Activated T-cell treated with anti-CD3 and anti-CD28 coated beads for 48 hours (primary cell): ENCODE results near the gene SLC5A10.

ENCODE experiments used
- DNase-seq: peaks from one replicate; pipeline ENCODE4 v3.0.0-alpha.2; 2020; ENCODE audit warnings: low read depth

Gene SLC5A10

GRCh38 chr17:18985475-18985874, 33.5 kb downstream of the SLC5A10 start:
- no peak for DNase-seq

GRCh38 chr17:18986541-18987229, 34.7 kb downstream of the SLC5A10 start:
- DNase-seq: no peak

GRCh38 chr17:18987230-18987610, 35.3 kb downstream of the SLC5A10 start:
- DNase-seq: no peak

GRCh38 chr17:18987862-18988545, 36.0 kb downstream of the SLC5A10 start:
- no peak for DNase-seq

- DNase-seq: no peak
Measured at GRCh38 chr17:18988546-18989173, 36.7 kb downstream of the SLC5A10 start.

DNA sequence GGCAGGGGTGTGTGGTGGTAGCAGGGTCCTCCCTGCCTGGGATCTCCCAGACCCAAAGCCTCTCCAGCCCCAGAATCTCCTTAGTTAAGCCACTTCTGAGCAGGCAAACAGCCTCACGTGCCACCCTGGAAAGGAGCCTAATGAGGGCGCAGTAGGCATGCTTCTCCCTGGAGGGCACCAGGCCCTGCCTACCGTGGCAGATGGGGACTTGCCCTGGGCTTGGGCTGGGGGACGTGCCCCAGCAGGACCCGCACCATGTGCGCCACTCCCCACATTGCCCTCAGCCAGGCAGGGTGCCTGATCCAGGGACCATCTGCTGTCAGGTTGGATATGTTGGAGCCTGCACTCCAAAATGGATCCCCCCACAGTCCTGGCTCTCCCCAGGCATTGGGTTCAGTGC, 38.4 kb downstream of the SLC5A10 start:
- DNase-seq: no peak

- no peak for DNase-seq
Measured at GRCh38 chr17:18991531-18992315, 39.8 kb downstream of the SLC5A10 start.

DNA sequence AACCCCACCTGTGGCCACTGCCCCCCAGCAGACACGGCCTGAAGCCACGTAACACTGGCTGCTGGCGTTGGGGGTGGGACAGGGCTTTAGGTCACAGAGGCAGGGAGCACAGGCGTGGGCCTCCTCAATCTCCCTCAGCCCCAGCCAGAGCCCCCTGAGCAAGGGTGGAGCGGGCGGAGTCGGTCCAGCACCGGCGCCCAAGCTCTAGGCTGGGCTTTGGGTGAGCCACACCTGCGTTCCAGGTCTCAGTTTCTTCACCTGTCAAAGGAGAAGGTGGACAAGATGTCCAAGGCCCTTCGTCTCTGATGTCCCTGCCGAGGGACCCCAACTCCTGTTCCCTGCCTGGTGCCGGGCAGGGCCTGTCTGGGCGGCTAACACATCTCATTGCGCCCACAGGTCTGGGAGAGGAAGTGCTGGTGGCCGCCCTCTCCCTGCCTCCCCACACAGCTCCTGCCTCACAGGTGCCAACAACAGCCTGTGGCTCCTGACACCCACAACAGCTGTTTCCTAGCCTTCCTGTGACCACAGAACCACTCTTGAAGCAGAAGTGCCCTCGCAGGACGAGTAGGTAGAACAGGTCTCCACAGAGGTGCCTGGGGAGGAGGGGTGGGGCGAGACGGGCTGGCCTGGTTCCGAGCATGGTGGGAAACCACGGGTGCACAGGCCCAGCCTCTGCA, 40.6 kb downstream of the SLC5A10 start:
- DNase-seq: no peak

- DNase-seq: no peak
Measured at GRCh38 chr17:18993905-18994526, 42.1 kb downstream of the SLC5A10 start.

DNA sequence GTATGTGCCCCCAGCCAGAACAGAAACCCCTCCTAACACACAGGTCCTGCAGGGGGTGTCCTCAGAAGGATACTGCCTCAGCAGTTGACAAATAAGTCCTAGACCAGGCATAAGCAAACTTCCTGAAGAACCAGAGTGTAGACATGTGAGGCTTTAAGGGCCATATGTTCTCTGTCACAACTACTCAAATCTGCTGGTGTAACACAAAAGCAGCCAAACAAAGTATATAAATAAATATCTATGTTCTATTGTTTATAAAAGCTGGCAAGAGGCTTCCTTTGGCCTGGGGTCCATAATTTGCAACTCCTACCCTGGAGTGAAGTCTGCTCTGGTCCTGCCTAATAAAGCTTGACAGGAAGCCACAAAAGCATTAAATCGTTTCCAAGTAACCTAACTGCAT, 42.7 kb downstream of the SLC5A10 start:
- no peak for DNase-seq

GRCh38 chr17:18995220-18995619, 43.3 kb downstream of the SLC5A10 start:
- DNase-seq: no peak

DNA sequence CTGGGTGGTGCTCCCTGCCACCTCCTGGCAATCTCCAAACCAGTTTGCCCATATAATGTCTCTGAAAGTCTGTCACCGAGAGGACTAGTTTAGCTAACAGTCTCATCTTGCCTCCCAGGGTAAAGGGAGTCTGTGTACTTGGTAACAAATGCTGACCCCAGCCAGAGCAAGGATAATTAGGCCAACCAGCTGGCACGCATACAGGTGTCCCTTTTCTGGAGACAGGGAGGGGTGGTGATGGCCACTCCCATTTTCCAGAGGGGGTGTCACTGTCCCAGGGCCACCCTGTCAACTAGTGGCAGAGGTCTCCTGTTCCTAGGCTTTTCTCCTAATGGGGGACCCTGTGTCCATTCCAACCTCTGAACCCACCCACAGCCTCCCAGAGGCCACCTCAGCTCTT, 44.5 kb downstream of the SLC5A10 start:
- DNase-seq: no peak

- DNase-seq: no peak
Measured at GRCh38 chr17:18997650-18998196, 45.8 kb downstream of the SLC5A10 start.

DNA sequence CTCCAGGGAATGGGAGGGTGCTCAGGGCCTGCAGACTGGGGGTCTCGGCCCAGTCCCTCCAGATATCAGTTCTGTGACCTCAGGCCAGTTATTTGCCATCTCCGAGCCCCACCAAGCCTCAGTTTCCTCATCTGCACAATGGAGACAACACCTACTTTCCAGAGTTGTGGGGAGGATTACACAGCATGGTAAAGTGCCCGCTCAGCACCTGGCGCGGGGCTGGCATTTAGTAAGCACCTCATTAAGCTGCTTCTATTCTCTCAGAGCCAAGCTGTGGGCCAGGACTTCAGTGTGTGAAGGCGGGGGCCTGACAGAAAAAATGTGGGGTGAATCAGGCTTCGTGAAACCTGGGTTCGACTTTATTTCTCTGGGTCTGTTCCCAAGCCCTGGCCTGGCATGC, 47.4 kb downstream of the SLC5A10 start:
- DNase-seq: no peak

DNA sequence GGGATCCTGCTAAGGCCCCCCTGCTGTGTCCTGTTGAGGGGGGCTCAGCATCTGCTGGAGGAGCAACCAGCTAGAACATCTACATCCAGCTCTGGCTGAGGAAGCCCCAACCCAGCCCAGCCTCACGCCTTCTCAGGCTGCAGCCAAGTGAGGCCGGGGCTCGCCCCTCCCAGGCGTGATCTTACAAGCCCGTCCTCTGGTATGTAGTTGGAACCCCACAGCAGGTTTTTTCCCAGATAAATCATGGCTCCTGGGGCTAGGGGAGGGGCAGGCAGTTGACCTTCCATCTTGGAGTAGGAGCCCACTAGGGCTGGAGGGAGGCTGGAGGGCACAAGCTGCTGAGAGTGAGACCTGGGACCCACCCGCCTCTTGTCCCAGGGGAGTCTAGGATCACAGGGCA, 47.9 kb downstream of the SLC5A10 start:
- no peak for DNase-seq

- DNase-seq: no peak
Measured at GRCh38 chr17:19000531-19001325, 48.8 kb downstream of the SLC5A10 start.

GRCh38 chr17:19001907-19002590, 50.1 kb downstream of the SLC5A10 start:
- no peak for DNase-seq

DNA sequence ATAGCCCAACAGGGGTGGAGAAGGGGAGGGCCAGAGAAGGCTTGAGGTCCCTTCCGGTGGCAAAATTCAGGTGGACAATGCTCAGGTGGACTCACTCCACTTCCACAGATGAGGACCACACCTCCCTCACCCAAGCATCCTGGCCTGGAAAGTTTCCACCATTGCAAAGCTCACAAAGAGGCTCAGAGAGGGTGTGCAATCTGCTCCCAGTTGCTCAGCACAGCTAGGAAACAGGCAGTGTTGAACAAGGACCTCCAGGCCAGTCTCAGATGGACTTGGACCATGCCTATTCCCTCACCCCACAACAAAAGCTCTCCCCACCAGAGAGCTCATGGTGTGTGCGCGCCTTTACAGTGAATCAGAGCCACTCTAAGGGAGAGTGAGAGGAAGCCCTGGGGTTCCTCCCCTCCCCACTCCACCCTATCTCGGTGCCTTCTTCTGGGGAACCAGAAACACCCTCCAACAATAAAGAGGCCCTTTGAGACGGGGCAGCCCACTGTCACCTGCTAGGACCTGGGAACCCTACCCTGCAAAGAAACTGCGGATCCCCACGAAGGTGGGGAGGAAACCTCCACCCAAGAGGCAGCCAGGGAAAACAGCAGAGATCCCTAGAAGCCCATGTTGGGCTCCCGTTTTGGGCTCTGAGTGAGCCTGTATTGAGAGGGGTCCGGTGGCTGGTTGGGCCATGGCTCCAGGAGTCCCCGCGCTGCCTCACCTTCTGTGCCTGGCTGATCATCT, 51.0 kb downstream of the SLC5A10 start:
- DNase-seq: no peak
